OCI-LY7 (cell line): ENCODE results near the gene RFX2. TPM values are rescaled to one million over a fixed set of nuclear protein-coding genes. Genes with fewer than 3 reads are reported as not detected.

Experiments
- BruUV-seq: library from RNA; stranded (reverse); fragments of 400-500 nt; replicated peaks from 2 replicates; lab custom pipeline; 2021; lab: Mats Ljungman, UMichigan
- CTCF ChIA-PET: fragments of 300-600 bp; sonication (Branson Sonifier 250); formaldehyde crosslinking; loops from one replicate; lab custom pipeline; 2022; ENCODE audit warnings: antibody characterized with exemption; ENCODE audit not compliant: unreplicated experiment; lab: Charles Lee
- POLR2A ChIA-PET: fragments of 300-600 bp; sonication (Branson Sonifier 250); formaldehyde crosslinking; loops from one replicate; lab custom pipeline; 2022; ENCODE audit warnings: antibody characterized with exemption; lab: Charles Lee
- DNase-seq: peaks from one replicate; pipeline ENCODE4 v3.0.0-alpha.2; 2015; ENCODE audit warnings: low spot score
- H2AFZ ChIP-seq: fragments of 200-600 bp; sonication (generic), shearing (Covaris generic); 2 replicates; pipeline ENCODE4 v1.6.1; 2014; ENCODE audit warnings: mild to moderate bottlenecking, antibody characterized with exemption, low read length, moderate library complexity
- H3K27ac ChIP-seq: fragments of 200-600 bp; sonication (generic); 2 replicates; pipeline ENCODE4 v1.5.1; 2014; ENCODE audit warnings: mixed run types, low read depth, mild to moderate bottlenecking, moderate library complexity, low read length, inconsistent platforms; ENCODE audit not compliant: poor library complexity, severe bottlenecking
- H3K36me3 ChIP-seq: fragments of 200-600 bp; sonication (generic); 2 replicates; pipeline ENCODE4 v1.6.1; 2014; ENCODE audit warnings: mild to moderate bottlenecking, antibody characterized with exemption, low read length, moderate library complexity, mixed read lengths; ENCODE audit not compliant: insufficient read depth
- H3K4me1 ChIP-seq: fragments of 200-600 bp; sonication (generic); 2 replicates; pipeline ENCODE4 v1.5.1; 2014; ENCODE audit warnings: mild to moderate bottlenecking, low read length; ENCODE audit not compliant: insufficient read depth, poor library complexity, severe bottlenecking
- H3K4me2 ChIP-seq: fragments of 200-600 bp; sonication (generic); 2 replicates; pipeline ENCODE4 v1.6.1; 2014; ENCODE audit warnings: mild to moderate bottlenecking, low read length
- H3K4me3 ChIP-seq: fragments of 200-600 bp; sonication (generic); 2 replicates; pipeline ENCODE4 v1.5.1; 2014; ENCODE audit warnings: mild to moderate bottlenecking, low read depth, low read length; ENCODE audit not compliant: poor library complexity, severe bottlenecking
- H3K79me2 ChIP-seq: fragments of 200-600 bp; sonication (generic); 2 replicates; pipeline ENCODE4 v1.6.1; 2016; ENCODE audit warnings: low read depth, mild to moderate bottlenecking, low read length, moderate library complexity, mixed read lengths; ENCODE audit not compliant: insufficient read depth
- H3K9me2 ChIP-seq: fragments of 200-600 bp; sonication (generic); 2 replicates; pipeline ENCODE4 v1.6.1; 2016; ENCODE audit warnings: mild to moderate bottlenecking, low read length, mixed read lengths; ENCODE audit not compliant: insufficient read depth
- H3K9me3 ChIP-seq: fragments of 200-600 bp; sonication (generic); 2 replicates; pipeline ENCODE4 v1.6.1; 2014; ENCODE audit warnings: mild to moderate bottlenecking, mixed run types, low read length, mixed read lengths
- H4K20me1 ChIP-seq: fragments of 200-600 bp; sonication (generic); 2 replicates; pipeline ENCODE4 v1.6.1; 2014; ENCODE audit warnings: mild to moderate bottlenecking, antibody characterized with exemption, low read length, moderate library complexity, mixed read lengths; ENCODE audit not compliant: insufficient read depth
- CTCF ChIP-seq: fragments of 200-600 bp; sonication (generic); conservative IDR thresholded peaks from 2 replicates; pipeline ENCODE4 v1.5.1; 2014; ENCODE audit warnings: mild to moderate bottlenecking, antibody characterized with exemption, low read length, moderate library complexity, mixed read lengths
- EZH2phosphoT487 ChIP-seq: fragments of 200-600 bp; sonication (generic); IDR thresholded peaks from 2 replicates; pipeline ENCODE4 v1.6.1; 2018; ENCODE audit warnings: low read depth, borderline replicate concordance, mild to moderate bottlenecking, mixed run types, antibody characterized with exemption, low read length, moderate library complexity, mixed read lengths
- intact Hi-C: fragments of 100-400 bp; cut with micrococcal nuclease; formaldehyde crosslinking; loops from one replicate; pipeline ENCODE4 v1.10.0; 2022; ENCODE audit not compliant: unreplicated experiment
- total RNA-seq, 2 experiments: library from RNA; depleted of rRNA in 1 of 2; stranded (reverse); fragments of >200 nt in 1 of 2; shearing (Covaris generic) in 1 of 2; gene quantifications; 2 replicates each; pipeline ENCODE4 v1.2.3, GENCODE V29; 2014 to 2022

The RFX2 gene
- total RNA-seq, 2 experiments from 2014 or later, result 11.0 to 11.8 TPM

GRCh38 chr19:6005321-6006069 lies 104.8 kb downstream of the RFX2 start:
- Histone ChIP-seq H3K9me3 (no peaks in the 10 kb centered on the region), H3K27ac (no peak overlapping the region), H3K79me2 (no peaks in the 10 kb centered on the region), H3K4me3 (no peak overlapping the region), H4K20me1 (no peaks in the 10 kb centered on the region), H3K4me1 (no peaks in the 10 kb centered on the region), H3K9me2 (no peaks in the 10 kb centered on the region), H3K4me2 (no peak overlapping the region), H2AFZ (no peak overlapping the region), H3K36me3 (no peaks in the 10 kb centered on the region)
- CTCF ChIA-PET, result no interaction called here
- DNase-seq, result no peak
- POLR2A ChIA-PET, result interaction anchor here (0.6 kb wide), 2 partner anchors 21 to 322 kb away, joined by 3 read pairs; no protein-coding TSS in a partner anchor
- TF ChIP-seq EZH2phosphoT487, result no peak
- TF ChIP-seq CTCF, result no peak
- no TSS peak for BruUV-seq
- intact Hi-C loops, result no loop called here

DNA sequence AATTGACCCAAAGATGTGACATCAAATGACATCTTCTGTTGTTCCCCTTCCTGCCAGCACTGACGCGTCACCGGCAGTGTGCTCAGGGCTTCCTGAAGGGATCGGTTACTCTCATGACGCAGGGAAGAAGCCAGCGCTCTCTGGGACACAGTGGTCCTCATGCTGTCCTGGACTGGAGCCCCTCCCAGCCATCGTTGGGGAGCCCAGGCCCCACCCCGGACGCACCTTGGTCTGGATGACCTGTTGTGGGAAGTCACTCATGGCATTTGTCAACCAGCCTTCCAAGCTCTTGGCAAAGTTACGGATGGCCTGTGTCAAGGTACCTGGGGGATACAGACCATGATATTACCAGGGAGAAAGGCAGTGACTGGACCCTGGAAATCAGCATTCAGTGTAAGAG lies 106.3 kb downstream of the RFX2 start:
- CTCF ChIA-PET, result no interaction called here
- DNase-seq, result no peak
- H3K36me3 ChIP-seq, result no peaks in the 10 kb centered on the region
- no peaks in the 10 kb centered on the region for H4K20me1 ChIP-seq
- no TSS peak for BruUV-seq
- TF ChIP-seq EZH2phosphoT487 (no peak), CTCF (no peak)
- no peaks in the 10 kb centered on the region for H3K9me2 ChIP-seq
- H3K4me3 ChIP-seq, result no peak overlapping the region
- H3K9me3 ChIP-seq, result no peaks in the 10 kb centered on the region
- no peak overlapping the region for H3K4me2 ChIP-seq
- no peaks in the 10 kb centered on the region for H3K79me2 ChIP-seq
- intact Hi-C loops, result no loop called here
- no peaks in the 10 kb centered on the region for H3K4me1 ChIP-seq
- H3K27ac ChIP-seq, result no peak overlapping the region
- H2AFZ ChIP-seq, result no peak overlapping the region
- POLR2A ChIA-PET, result no interaction called here

DNA sequence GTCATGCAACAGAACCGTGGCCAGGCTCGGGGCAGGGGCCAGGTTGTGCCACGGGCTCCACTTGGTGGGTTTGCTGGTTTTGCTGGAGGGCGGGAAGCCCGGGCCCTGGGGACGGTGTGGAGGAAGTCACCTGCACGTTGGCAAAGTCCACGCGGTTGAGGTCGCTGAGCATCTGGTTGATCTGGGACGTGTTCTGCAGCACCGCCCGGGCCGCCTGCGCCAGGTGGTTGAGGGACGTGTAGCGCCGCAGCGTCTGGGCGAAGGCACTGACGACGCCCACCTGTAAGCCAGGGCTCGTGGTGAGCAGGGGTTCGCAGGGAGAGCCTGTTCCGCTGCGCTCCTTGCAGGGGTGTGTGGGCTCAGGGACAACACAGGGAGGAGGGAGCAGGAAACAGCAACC lies 107.7 kb downstream of the RFX2 start:
- no peaks in the 10 kb centered on the region for H3K9me2 ChIP-seq
- CTCF ChIA-PET, result no interaction called here
- H3K4me1 ChIP-seq, result no peaks in the 10 kb centered on the region
- H3K4me3 ChIP-seq, result no peak overlapping the region
- intact Hi-C loops, result no loop called here
- DNase-seq, result no peak
- TF ChIP-seq EZH2phosphoT487 (no peak), CTCF (no peak)
- H2AFZ ChIP-seq, result no peak overlapping the region
- no peak overlapping the region for H3K27ac ChIP-seq
- BruUV-seq, result no TSS peak
- no peaks in the 10 kb centered on the region for H3K9me3 ChIP-seq
- no peaks in the 10 kb centered on the region for H3K36me3 ChIP-seq
- H3K4me2 ChIP-seq, result no peak overlapping the region
- POLR2A ChIA-PET, result no interaction called here
- no peaks in the 10 kb centered on the region for H3K79me2 ChIP-seq
- H4K20me1 ChIP-seq, result no peaks in the 10 kb centered on the region
